Kidney (tissue), 14 donors: Measurements from ENCODE around the gene ADCY10. TPM values are rescaled to one million over a fixed set of nuclear protein-coding genes. Genes with fewer than 3 reads are reported as not detected.

Experiments
- DNase-seq, 5 donors: peaks; one replicate each; pipeline ENCODE4 v3.0.0-alpha.2; 2013 to 2020
- FAIRE-seq: peaks from 2 replicates; lab custom pipeline; 2012; peaks lifted over from hg19 to GRCh38; lab: Jason Lieb, UNC
- H3K27ac ChIP-seq, 2 donors: one replicate each; pipeline ENCODE4 v1.7.0; 2013; ENCODE audit warnings: low read depth in 2 of 2, low read length in 2 of 2, inconsistent platforms in 1 of 2
- H3K27me3 ChIP-seq: one replicate; pipeline ENCODE4 v1.7.1; 2013; ENCODE audit warnings: low read length, inconsistent platforms; ENCODE audit not compliant: control insufficient read depth, insufficient read depth
- H3K36me3 ChIP-seq, 3 donors: one replicate each; pipeline versions ENCODE4 v1.7.0 to v1.7.1; 2013; ENCODE audit warnings: low read length in 3 of 3, control low read depth in 1 of 3, inconsistent platforms in 1 of 3; ENCODE audit not compliant: insufficient read depth in 3 of 3, control insufficient read depth in 2 of 3
- H3K4me1 ChIP-seq, 3 donors: one replicate each; pipeline versions ENCODE4 v1.7.0 to v1.7.1; 2013; ENCODE audit warnings: low read length in 3 of 3, inconsistent platforms in 1 of 3, low read depth in 1 of 3; ENCODE audit not compliant: control insufficient read depth in 2 of 3, insufficient read depth in 2 of 3
- H3K4me3 ChIP-seq, 3 donors: one replicate each; pipeline versions ENCODE4 v1.7.0 to v1.8.1; 2013; ENCODE audit warnings: low read length in 3 of 3, control low read depth in 1 of 3, inconsistent platforms in 1 of 3
- H3K9ac ChIP-seq, 3 donors: one replicate each; pipeline versions ENCODE4 v1.7.0 to v1.7.1; 2013; ENCODE audit warnings: low read length in 3 of 3, control low read depth in 1 of 3, inconsistent platforms in 1 of 3
- H3K9me3 ChIP-seq, 3 donors: one replicate each; pipeline versions ENCODE4 v1.7.0 to v1.7.1; 2013; ENCODE audit warnings: low read length in 3 of 3, control low read depth in 1 of 3, inconsistent platforms in 1 of 3; ENCODE audit not compliant: control insufficient read depth in 2 of 3, insufficient read depth in 1 of 3
- intact Hi-C: fragments of 100-400 bp; cut with DNase I; formaldehyde crosslinking; loops from one replicate; pipeline ENCODE4 v1.11.1; 2022
- polyA plus RNA-seq: library from polyadenylated mRNA; stranded (reverse); fragments of 350-450 nt; fragmentation: Illumina TruSeq; extraction: RNeasy Lipid Tissue Mini Kit (QIAGEN cat#74804); gene quantifications from one replicate; pipeline ENCODE4 v1.2.3, GENCODE V29; 2014; ENCODE audit warnings: low read depth, low replicate concordance; ENCODE audit not compliant: insufficient read depth
- total RNA-seq: library from RNA; stranded (reverse); fragmentation: NEBNext Ultra II Directional; extraction: Animal tissue kit (Norgen Biotek cat#: 25700); gene quantifications from one replicate; pipeline ENCODE4 v1.2.1, GENCODE V29; 2021
- TF ChIP-seq, protein P1 (sequence below): IDR thresholded peaks from 3 replicates; pipeline ENCODE4 v1.5.1; 2012; ENCODE audit warnings: mild to moderate bottlenecking, moderate library complexity, borderline replicate concordance; ENCODE audit not compliant: insufficient read depth; ENCODE audit errors: extremely low read depth
- donor health status: control.
- donor health status: control.
- donor health status: control.
- donor health status: control.
- donor health status: control.
- donor health status: DM: yes; HTN: yes; CAD: no.
- donor health status: Normal renal cell carcinoma (clear cell type).

Gene ADCY10
- total and polyA plus RNA-seq, 2 donors from 2014 or later: 0.22 to 0.28 TPM

DNA sequence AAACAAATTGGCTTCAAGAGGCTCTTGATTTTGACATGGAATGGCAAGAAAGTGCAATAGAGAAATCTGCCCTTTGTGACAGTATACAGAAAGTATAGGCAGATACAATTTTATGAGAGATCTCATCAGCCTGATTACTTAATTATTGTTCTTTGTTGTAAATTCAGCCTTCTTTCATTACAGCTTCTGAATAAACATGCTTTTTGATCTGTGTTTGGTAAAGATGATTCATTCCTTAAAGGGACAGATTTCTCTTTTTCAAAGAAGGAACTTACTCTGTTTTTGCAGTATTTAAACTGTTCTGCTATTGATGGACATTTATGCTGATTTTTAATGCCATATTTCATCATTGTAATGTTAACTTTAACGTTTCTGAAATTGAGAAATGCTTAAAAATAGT lies 36.6 kb upstream of the ADCY10 start:
- Histone ChIP-seq H3K9ac (no peak overlapping the region), H3K4me1 (peaks cover 0 to 6% (median 0%) of the 10 kb centered on the region in 3 donors), H3K27me3 (no peaks in the 10 kb centered on the region), H3K9me3 (no peaks in the 10 kb centered on the region), H3K27ac (no peak overlapping the region), H3K36me3 (peaks cover 2 to 12% (median 8%) of the 10 kb centered on the region in 3 donors), H3K4me3 (no peak overlapping the region)
- DNase-seq (no peak), FAIRE-seq (no peak)
- TF ChIP-seq, protein P1, sequence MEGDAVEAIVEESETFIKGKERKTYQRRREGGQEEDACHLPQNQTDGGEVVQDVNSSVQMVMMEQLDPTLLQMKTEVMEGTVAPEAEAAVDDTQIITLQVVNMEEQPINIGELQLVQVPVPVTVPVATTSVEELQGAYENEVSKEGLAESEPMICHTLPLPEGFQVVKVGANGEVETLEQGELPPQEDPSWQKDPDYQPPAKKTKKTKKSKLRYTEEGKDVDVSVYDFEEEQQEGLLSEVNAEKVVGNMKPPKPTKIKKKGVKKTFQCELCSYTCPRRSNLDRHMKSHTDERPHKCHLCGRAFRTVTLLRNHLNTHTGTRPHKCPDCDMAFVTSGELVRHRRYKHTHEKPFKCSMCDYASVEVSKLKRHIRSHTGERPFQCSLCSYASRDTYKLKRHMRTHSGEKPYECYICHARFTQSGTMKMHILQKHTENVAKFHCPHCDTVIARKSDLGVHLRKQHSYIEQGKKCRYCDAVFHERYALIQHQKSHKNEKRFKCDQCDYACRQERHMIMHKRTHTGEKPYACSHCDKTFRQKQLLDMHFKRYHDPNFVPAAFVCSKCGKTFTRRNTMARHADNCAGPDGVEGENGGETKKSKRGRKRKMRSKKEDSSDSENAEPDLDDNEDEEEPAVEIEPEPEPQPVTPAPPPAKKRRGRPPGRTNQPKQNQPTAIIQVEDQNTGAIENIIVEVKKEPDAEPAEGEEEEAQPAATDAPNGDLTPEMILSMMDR: no peak
- intact Hi-C loops: no loop called here

DNA sequence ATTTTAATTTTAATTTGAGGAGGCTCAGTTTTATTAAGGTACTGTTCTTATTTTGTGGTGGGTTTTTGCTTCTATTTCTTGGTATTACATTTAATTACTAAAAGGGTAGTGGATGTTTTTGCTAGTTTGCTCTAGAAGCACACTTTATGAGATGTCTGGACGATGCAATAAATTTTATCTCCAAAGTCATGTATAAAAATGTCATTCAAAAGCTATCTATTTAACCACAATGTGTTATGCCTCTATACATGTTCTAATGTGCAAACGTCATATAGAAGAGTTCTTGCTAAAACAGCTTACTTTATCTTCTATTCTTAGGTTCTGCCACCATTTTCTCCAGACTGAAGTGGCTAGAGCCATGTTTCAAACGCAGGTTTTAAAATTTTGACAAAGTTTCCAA lies 35.9 kb upstream of the ADCY10 start:
- Histone ChIP-seq H3K27ac (no peak overlapping the region), H3K36me3 (peaks cover 2 to 10% (median 5%) of the 10 kb centered on the region in 3 donors), H3K27me3 (no peaks in the 10 kb centered on the region), H3K4me3 (no peak overlapping the region), H3K4me1 (peaks cover 0 to 6% (median 0%) of the 10 kb centered on the region in 3 donors), H3K9ac (no peak overlapping the region), H3K9me3 (no peaks in the 10 kb centered on the region)
- TF ChIP-seq, protein P1: no peak
- FAIRE-seq: no peak
- intact Hi-C loops: no loop called here
- no peak for DNase-seq

DNA sequence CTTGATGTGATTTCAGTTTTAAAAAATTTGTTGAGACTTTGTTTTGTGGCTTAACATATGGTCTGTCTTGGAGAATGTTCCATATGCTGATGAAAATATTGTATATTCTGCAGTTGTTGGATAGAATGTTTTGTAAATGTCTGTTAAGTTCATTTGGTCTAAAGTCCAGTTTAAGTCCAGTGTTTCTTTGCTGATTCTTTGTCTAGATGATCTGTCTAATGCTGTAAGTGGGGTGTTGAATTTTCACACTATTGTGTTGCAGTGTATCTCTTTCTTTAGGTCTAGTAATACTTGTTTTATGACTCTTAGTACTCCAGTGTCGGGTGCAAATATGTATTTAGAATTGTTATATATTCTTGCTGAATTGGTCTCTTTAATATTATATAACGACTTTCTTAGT lies 33.8 kb upstream of the ADCY10 start:
- Histone ChIP-seq H3K27me3 (no peaks in the 10 kb centered on the region), H3K36me3 (peaks cover 0 to 3% (median 2%) of the 10 kb centered on the region in 3 donors), H3K4me1 (peaks cover 0 to 6% (median 0%) of the 10 kb centered on the region in 3 donors), H3K9ac (no peak overlapping the region), H3K4me3 (no peak overlapping the region), H3K9me3 (no peaks in the 10 kb centered on the region), H3K27ac (no peak overlapping the region)
- FAIRE-seq (no peak), DNase-seq (no peak)
- TF ChIP-seq, protein P1: no peak
- intact Hi-C loops: no loop called here

DNA sequence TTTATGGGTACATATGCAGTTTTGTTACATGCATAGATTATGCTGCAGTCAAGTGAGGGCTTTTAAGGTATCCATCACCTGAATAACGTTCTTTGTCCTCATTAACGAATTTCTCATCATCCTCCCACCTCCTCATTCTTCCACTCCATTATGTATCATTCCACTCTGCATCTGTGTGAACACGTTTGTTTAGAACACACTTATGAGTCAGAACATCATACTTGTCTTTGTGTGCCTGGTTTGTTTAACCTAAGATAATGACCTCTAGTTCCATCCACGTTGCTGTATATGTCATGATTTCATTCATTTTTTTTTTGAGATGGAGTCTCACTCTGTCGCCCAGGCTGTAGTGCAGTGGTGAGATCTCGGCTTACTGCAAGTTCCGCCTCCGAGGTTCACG lies 29.6 kb upstream of the ADCY10 start:
- H3K27ac ChIP-seq: no peak overlapping the region
- TF ChIP-seq, protein P1: no peak
- intact Hi-C loops: no loop called here
- H3K4me3 ChIP-seq: no peak overlapping the region
- H3K27me3 ChIP-seq: no peaks in the 10 kb centered on the region
- H3K9me3 ChIP-seq: no peaks in the 10 kb centered on the region
- no peaks in the 10 kb centered on the region for H3K4me1 ChIP-seq
- DNase-seq (no peak), FAIRE-seq (no peak)
- H3K36me3 ChIP-seq: no peaks in the 10 kb centered on the region
- no peak overlapping the region for H3K9ac ChIP-seq
